Measurements from ENCODE around the gene ECEL1.
A peak's percentile ranks its signal among the peaks of the same experiment; 100 is the strongest.

The ECEL1 gene

DNA sequence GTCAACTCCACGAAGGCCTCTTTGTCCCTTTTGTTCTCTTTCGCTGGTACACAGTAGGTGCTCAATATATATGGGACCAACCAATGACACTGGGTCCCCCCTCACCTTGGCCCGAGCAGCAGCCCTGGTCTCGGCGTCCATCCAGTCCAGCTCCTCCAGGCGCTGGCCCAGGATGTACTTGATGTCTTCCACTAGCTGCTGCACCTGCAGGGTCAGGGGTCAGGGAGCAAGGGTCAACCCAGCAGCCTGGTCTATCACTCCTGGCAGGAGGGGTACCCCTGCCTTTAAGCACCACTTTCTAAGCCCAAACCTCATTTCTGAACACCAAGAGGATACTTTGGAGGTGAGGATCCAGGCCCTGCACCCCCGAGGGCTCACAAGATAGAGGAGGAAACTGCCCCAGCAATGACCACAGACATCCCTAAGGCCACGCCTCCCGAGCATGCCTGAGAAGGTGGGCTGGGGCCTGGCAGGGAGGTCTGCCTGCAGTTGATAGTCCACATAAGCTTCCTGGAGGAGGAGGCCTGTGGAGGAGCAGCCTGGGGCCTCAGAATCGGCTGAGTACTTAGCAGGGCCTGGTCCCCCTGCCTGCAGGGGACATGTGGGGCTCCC lies 4.2 kb downstream of the ECEL1 start:
- DNase-seq: no peak

- no peak for DNase-seq
Observed at GRCh38 chr2:232482301-232483238, 5.1 kb downstream of the ECEL1 start.

DNA sequence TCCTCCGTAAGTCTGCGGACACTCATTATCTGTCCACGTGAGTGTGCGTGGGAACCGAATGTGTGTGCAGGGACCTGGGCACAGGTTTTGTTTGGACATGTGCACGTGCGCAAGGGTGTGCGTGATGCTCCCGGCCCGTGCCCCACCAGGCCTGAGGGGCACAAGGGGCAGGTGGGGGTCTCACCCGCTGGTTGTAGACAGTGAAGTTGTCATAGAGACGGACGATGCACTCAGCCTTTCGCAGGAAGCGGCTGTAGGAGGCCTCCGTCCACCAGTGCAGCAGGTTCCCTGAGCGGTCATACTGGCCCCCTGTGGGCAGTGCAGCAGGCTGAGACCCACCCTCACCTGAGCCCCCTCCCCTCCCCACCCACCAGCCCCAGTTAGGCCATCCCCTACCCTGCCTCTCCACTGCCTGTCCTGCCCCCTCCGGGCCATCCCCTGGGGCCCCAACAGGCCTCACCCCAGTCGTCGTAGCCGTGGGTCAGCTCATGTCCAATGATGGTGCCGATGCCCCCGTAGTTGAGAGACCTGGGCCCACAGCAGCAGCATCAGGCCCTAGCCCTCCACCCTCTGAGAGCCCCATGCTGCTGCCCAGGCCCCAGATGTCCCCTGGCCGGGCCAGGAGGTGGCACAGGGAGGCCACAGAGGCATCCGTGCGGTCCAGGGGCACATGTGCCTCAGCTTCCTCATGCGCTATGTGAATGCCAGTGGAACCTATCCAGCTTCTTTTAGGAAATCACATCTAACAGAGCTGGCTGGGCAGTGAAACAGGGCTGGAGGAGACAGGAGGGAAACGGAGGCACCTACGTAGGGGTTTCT lies 6.1 kb downstream of the ECEL1 start:
- no peak for DNase-seq

- DNase-seq: no peak
Observed at GRCh38 chr2:232480201-232481190, 7.1 kb downstream of the ECEL1 start.

DNA sequence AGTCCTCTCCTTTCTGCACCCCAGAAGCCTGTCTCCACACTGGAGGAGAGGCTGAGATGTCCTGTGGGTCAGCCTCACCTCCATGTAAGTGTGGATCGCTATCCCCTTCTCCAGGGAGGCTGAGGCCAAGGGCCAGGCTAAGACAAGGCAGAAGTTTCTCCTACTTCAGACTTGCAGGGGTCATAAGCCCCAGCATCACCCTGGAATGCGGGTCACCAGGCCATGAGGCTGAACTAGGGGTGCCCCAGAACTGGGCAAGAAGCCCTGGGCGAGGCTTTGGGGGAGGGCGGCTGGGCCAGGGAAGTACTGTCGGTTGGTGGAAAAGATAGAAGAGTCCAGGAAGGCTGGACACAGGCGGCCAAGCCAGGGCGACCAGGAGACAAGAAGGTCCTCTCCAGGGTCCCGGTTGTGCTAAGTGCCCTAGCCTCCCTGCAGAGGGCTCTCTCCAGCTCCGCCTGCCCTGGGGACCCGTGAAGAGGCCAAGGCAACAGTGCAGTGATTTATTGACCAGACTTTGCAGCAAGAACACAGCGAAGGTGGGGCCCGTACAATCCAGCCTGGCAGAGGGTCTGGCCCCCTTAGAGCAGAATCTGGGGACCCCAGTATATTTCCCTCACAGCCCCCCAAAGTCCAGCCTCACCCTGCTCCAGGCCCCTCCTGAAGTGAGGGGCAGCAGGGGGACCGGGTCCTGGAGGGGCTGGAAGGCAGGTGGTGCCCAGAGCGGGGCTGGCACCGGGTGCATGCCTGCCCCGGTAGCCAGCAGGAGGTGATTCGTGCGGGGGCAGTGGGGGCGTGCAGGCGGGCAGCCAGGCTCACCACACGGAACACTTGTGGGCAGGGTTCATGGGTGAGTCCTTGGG lies 8.1 kb downstream of the ECEL1 start:
- DNase-seq: no peak

- DNase-seq: no peak
Observed at GRCh38 chr2:232478571-232479340, 8.9 kb downstream of the ECEL1 start.

DNA sequence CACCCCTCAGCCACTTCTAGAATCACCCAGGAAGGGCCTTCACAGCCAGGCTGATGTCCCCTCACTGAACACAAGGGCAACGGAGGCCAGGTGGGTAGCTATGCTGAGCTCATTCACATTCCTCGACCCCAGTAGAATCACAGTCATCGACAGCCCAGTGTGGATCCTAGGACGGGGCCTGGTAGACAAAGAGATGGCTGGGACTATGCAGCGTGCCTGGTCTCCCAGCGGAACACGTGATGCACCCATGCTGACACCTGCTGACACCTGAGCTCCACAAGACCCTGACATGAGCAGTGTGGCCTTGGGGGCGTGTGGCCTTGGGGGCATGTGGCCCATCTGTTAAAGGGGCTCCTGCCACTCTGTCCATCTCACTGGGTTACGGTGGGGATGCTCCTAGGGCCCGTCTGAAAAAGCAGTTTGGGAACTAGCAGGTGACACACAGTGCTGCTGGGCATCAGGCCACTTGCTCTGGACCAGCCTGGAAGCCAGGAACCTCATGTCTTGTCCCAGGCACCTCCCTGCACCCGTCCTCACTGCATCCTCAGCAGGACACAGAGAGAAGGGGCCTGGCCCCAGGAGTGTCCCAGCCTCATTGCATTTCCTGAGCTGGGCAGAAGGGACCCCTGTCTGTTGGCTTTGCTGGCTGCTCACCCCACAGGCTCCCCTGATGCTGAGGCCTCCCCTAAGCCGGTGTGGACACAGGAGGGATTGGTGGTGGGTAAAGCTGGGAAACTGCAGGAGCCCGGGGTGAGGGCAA lies 9.7 kb downstream of the ECEL1 start:
- no peak for DNase-seq

GRCh38 chr2:232476791-232477190 lies 10.8 kb downstream of the ECEL1 start:
- DNase-seq: no peak

GRCh38 chr2:232476045-232476444 lies 11.6 kb downstream of the ECEL1 start:
- no peak for DNase-seq

- DNase-seq: peak; percentile 86
Observed at GRCh38 chr2:232473467-232473890, 14.2 kb downstream of the ECEL1 start.

GRCh38 chr2:232466221-232466620 lies 21.4 kb downstream of the ECEL1 start:
- no peak for DNase-seq

- DNase-seq: no peak
Observed at GRCh38 chr2:232465061-232465460, 22.6 kb downstream of the ECEL1 start.

- DNase-seq: no peak
Observed at GRCh38 chr2:232464544-232464885, 23.1 kb downstream of the ECEL1 start.

- DNase-seq: no peak
Observed at GRCh38 chr2:232463701-232464543, 23.7 kb downstream of the ECEL1 start.

DNA sequence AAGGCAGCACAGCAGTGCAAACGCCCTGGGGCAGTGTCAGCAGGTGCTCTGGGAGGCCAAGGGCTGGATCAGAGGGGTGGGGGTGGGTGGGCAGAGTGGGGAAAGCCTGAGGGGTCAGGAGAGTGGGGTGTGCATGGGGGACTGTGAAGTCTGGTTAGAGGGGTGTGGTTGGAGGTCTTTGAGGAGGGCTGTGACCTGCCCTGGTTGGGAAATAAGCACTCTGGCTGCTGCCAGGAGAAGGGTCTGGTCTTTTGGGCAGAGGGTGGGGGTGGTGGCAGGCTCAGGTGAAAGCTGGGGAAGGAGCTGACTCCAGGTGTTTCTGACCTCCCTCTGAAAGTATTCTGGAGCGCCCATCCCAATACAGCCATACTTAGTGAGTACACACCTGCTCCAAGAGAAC lies 27.5 kb downstream of the ECEL1 start:
- DNase-seq: no peak

DNA sequence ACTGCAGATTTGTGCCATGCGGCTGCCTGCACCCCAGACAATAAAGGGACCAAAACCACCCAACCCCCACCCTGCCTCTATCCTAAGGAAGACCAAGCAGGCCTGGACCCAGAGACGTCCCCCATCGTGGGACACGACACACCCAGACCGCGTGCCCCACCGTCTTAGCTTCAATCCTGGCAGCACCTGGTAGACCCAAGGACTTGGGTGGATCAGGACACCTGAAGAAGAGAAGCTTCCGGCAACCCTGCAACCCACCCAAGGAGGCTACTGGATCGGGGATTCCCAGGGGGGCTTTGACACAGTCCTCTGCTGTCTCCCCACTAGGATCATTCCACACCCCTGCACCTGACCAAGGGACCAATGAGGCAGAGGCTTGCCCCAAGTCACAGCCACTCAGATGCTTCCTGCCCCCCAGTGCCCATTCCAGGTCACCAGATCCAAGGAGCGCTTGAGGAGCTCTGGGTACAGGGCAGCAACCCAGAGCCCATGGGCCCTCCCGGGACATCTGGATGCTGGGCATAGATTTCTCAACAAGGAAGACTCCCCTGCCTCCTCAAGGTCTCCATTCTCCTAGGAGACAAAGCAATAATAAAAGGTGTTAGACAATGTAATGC lies 28.1 kb downstream of the ECEL1 start:
- no peak for DNase-seq

DNA sequence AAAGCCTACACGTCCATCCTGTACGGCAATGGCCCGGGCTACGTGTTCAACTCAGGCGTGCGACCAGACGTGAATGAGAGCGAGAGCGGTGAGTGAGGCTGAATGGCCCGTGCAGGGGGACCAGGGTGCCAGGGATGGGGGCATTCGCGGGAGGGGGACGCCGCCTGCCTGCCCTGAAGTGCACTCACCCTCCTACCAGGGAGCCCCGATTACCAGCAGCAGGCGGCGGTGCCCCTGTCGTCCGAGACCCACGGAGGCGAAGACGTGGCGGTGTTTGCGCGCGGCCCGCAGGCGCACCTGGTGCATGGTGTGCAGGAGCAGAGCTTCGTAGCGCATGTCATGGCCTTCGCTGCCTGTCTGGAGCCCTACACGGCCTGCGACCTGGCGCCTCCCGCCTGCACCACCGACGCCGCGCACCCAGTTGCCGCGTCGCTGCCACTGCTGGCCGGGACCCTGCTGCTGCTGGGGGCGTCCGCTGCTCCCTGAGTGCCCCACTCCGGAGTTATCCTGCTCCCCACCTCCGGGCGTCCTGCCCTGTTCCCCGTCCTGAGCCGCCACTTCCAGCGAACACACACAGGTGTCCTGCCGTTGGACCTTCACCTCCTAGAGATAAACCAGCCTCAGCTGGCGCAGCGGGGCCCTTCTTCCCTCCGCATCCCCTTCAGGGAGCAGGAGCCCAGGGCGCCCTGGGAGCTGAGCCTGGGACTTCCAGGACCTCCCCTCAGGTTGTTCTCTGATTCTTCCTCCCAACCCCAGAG lies 28.8 kb downstream of the ECEL1 start:
- no peak for DNase-seq

All from NCI-H1105 (cell line).